Hepatocyte (in vitro differentiated cells): ENCODE results near the gene CYP2A6. TPM values are rescaled to one million over a fixed set of nuclear protein-coding genes. Genes with fewer than 3 reads are reported as not detected.

ENCODE experiments used
- DNase-seq: peaks from one replicate; pipeline ENCODE4 v3.0.0-alpha.2; 2016; ENCODE audit warnings: low spot score
- H2AFZ ChIP-seq: fragments of 200-600 bp; sonication (generic); 2 replicates; pipeline ENCODE4 v1.6.0; 2016; ENCODE audit warnings: antibody characterized with exemption, mild to moderate bottlenecking
- H3K27ac ChIP-seq: fragments of 200-600 bp; sonication (generic); 2 replicates; pipeline ENCODE4 v1.5.1; 2016; ENCODE audit warnings: mild to moderate bottlenecking
- H3K27me3 ChIP-seq: fragments of 200-600 bp; sonication (generic); 2 replicates; pipeline ENCODE4 v1.6.1; 2016
- H3K36me3 ChIP-seq: fragments of 200-600 bp; sonication (generic); replicated peaks from 2 replicates; pipeline ENCODE4 v1.5.1; 2016; ENCODE audit warnings: low read depth; ENCODE audit not compliant: insufficient read depth
- H3K4me1 ChIP-seq: fragments of 200-600 bp; sonication (generic); 2 replicates; pipeline ENCODE4 v1.5.1; 2016; ENCODE audit warnings: mild to moderate bottlenecking, moderate library complexity; ENCODE audit not compliant: insufficient read depth
- H3K4me2 ChIP-seq: fragments of 200-600 bp; sonication (generic); 2 replicates; pipeline ENCODE4 v1.6.0; 2016
- H3K4me3 ChIP-seq: fragments of 200-600 bp; sonication (generic); 2 replicates; pipeline ENCODE4 v1.5.1; 2016; ENCODE audit warnings: mild to moderate bottlenecking
- H3K79me2 ChIP-seq: fragments of 200-600 bp; sonication (generic); 2 replicates; pipeline ENCODE4 v1.6.0; 2017; ENCODE audit warnings: mild to moderate bottlenecking
- H3K9me2 ChIP-seq: fragments of 200-600 bp; sonication (generic); replicated peaks from 2 replicates; pipeline ENCODE4 v1.6.0; 2017; ENCODE audit warnings: mild to moderate bottlenecking; ENCODE audit not compliant: insufficient read depth
- H3K9me3 ChIP-seq: fragments of 200-600 bp; sonication (generic); 2 replicates; pipeline ENCODE4 v1.5.1; 2016; ENCODE audit warnings: low read depth, mild to moderate bottlenecking
- H4K20me1 ChIP-seq: fragments of 200-600 bp; sonication (generic); 2 replicates; pipeline ENCODE4 v1.6.0; 2016; ENCODE audit warnings: mild to moderate bottlenecking; ENCODE audit not compliant: insufficient read depth, poor library complexity, severe bottlenecking
- EZH2 ChIP-seq: fragments of 200-600 bp; sonication (generic); IDR thresholded peaks from 2 replicates; pipeline ENCODE4 v1.6.1; 2016; ENCODE audit warnings: antibody characterized with exemption, mild to moderate bottlenecking, borderline replicate concordance
- EZH2phosphoT487 ChIP-seq: fragments of 200-600 bp; sonication (generic); IDR thresholded peaks from one replicate; pipeline ENCODE4 v1.6.1; 2018; ENCODE audit warnings: antibody characterized with exemption, mild to moderate bottlenecking, low read depth, moderate library complexity; ENCODE audit not compliant: unreplicated experiment, severe bottlenecking
- WGBS: methylation state at CpG from one replicate; pipeline ENCODE4 v1.1.6; 2016; ENCODE audit warnings: low lambda C conversion rate; ENCODE audit errors: missing lambda C conversion rate; 5-methylcytosine and 5-hydroxymethylcytosine counted together
- polyA plus RNA-seq: library from polyadenylated mRNA; unstranded; fragments of >200 nt; fragmentation: Nextera tagmentation; extraction: Ambion mirVana; gene quantifications from 2 replicates; pipeline ENCODE4 v1.2.1, GENCODE V29; 2016
- total RNA-seq: library from RNA; depleted of rRNA; stranded (reverse); fragments of >200 nt; gene quantifications from 2 replicates; pipeline ENCODE4 v1.2.3, GENCODE V29; 2014
- TF ChIP-seq, protein P1 (sequence below): fragments of 200-600 bp; sonication (generic); IDR thresholded peaks from 2 replicates; pipeline ENCODE4 v1.5.1; 2016; ENCODE audit warnings: antibody characterized with exemption, mild to moderate bottlenecking; ENCODE audit not compliant: poor library complexity

The CYP2A6 gene
- total and polyA plus RNA-seq, 2 experiments from 2014 or later: 0.50 to 1.1 TPM

DNA sequence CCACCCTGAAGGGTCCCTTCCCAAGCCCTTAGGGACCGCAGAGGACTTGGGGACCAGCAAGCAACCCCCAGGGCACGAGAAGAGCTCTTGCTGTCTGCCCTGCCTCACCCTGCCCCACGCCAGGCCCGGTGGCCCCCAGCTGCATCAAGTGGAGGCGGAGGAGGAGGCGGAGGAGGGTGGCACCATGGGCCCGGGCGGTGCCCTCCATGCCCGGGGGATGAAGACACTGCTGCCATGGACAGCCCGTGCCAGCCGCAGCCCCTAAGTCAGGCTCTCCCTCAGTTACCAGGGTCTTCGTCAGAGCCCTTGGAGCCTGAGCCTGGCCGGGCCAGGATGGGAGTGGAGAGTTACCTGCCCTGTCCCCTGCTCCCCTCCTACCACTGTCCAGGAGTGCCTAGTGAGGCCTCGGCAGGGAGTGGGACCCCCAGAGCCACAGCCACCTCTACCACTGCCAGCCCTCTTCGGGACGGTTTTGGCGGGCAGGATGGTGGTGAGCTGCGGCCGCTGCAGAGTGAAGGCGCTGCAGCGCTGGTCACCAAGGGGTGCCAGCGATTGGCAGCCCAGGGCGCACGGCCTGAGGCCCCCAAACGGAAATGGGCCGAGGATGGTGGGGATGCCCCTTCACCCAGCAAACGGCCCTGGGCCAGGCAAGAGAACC is 49.8 kb downstream of the CYP2A6 start:
- Histone ChIP-seq H3K4me3 (peak overlapping the region; percentile 98), H3K36me3 (no peaks in the 10 kb centered on the region), H3K27me3 (no peaks in the 10 kb centered on the region), H3K4me2 (peak overlapping the region; percentile 98), H2AFZ (no peak overlapping the region), H3K9me2 (no peaks in the 10 kb centered on the region), H3K79me2 (peaks cover 64% of the 10 kb centered on the region), H3K9me3 (no peaks in the 10 kb centered on the region), H3K27ac (peak overlapping the region; percentile 89), H3K4me1 (peaks cover 58% of the 10 kb centered on the region), H4K20me1 (peaks cover 55% of the 10 kb centered on the region)
- 83% methylated on average over 24 of the region's 27 CpGs for WGBS
- TF ChIP-seq EZH2phosphoT487 (no peak), EZH2 (no peak)
- TF ChIP-seq, protein P1, sequence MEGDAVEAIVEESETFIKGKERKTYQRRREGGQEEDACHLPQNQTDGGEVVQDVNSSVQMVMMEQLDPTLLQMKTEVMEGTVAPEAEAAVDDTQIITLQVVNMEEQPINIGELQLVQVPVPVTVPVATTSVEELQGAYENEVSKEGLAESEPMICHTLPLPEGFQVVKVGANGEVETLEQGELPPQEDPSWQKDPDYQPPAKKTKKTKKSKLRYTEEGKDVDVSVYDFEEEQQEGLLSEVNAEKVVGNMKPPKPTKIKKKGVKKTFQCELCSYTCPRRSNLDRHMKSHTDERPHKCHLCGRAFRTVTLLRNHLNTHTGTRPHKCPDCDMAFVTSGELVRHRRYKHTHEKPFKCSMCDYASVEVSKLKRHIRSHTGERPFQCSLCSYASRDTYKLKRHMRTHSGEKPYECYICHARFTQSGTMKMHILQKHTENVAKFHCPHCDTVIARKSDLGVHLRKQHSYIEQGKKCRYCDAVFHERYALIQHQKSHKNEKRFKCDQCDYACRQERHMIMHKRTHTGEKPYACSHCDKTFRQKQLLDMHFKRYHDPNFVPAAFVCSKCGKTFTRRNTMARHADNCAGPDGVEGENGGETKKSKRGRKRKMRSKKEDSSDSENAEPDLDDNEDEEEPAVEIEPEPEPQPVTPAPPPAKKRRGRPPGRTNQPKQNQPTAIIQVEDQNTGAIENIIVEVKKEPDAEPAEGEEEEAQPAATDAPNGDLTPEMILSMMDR: no peak
- no peak for DNase-seq

DNA sequence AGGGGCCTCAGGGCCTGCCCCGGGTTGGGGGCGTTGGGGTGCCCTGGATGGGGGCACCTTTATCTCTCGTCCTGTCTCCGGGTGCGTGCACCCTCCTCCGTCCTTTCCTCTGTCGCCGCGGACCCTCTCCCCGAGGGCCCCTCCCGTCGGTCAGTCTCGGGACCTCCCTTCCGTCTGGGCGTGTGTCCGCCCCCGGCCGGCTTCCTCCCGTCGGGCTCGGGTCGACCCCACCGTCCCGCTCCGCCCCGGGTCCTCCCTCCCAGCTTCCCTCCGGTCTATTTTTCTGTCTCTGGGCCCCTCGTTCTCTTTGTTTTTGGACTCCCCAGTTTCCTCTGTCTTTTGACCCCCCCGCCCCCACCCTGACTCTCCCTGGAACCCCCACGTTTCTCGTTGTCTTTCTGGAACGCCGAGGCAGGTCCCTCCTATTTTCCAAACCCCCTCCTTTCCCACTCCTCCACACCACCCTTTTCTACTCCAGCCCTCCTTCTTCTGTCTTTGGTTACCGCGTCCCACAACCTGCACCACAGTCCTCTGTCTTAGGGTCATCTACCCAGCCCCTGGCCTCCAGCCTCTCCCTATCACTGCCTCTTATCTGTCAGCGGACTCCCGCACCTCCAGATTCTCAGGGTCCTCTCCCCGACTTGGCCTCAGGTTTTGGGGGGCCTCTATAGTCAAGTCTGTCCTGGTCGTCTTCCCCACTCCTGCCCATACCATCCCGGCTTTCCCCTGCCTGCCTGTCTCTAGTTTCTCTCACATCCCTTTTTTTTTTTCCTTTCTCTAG is 50.5 kb downstream of the CYP2A6 start:
- peaks cover 56% of the 10 kb centered on the region for H3K79me2 ChIP-seq
- DNase-seq: peak; percentile 66

DNA sequence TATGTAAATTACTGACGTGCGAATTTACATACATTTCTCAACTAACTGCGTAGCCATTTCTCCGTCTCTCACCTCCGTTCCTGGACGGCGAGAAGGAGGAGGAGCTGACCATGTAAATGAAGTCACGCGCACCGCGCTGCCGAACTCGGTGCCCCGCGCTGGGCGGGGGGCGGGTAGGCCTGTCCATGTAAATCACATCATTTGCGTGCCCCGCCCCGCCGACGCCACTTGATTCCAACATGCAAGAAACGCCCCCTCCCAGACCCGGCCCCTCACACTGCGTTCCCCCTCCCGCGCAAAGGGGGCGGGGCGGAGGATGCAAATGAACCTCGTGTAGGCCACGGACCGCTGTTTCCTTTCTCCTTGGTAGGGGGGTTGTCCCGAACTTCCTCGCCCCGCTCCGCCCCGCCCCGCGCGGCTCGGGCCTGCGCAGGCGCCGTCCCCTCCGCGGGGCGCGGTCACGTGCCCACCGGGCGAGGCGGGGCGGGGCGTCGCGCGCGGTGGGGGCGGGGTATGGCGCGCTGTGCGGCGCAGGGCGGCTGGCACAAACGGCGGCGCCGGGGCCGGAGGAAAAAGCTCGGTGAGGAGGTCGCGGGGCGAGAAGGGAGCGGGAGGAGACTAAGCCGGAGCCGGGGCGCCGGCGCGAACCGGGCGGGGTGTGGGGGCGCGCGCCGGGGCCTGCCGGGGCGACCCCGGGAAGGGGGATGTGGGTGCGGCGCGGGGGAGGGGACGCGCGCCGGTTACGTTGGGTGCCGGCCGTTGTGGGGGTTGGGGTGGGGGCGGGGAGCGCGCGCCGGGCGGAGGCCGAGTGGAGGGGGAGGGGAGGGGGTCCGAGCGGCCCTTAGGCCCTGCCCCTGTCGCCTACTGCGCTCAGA is 51.3 kb downstream of the CYP2A6 start, which contains the start of gene EGLN2:
TSS of gene EGLN2 (plus strand) at position 509 of the 875 bp plus-strand sequence. CDS start 1,382 bp downstream, outside the sequence.
- Histone ChIP-seq H2AFZ (peak within 1 kb of the TSS; percentile 46), H3K4me1 (peaks cover 42% of the 10 kb centered on the region), H3K9me3 (no peaks in the 10 kb centered on the region), H3K79me2 (peaks cover 48% of the 10 kb centered on the region), H3K27ac (peak within 1 kb of the TSS; percentile 90), H3K4me2 (peak within 1 kb of the TSS; percentile 98), H3K27me3 (no peaks in the 10 kb centered on the region), H3K4me3 (peak within 1 kb of the TSS; percentile 98), H3K36me3 (no peaks in the 10 kb centered on the region), H3K9me2 (no peaks in the 10 kb centered on the region), H4K20me1 (peaks cover 40% of the 10 kb centered on the region)
- TF ChIP-seq, protein P1: no peak
- TF ChIP-seq EZH2 (no peak), EZH2phosphoT487 (no peak)
- 2% methylated on average over 28 of the region's 110 CpGs for WGBS
- DNase-seq: peak; percentile 100

More for the DNA sequence above, 50.5 kb downstream of the CYP2A6 start:
- no peaks in the 10 kb centered on the region for H3K9me2 ChIP-seq
- no peaks in the 10 kb centered on the region for H3K36me3 ChIP-seq
- peak overlapping the region; percentile 98 for H3K4me3 ChIP-seq
- H3K4me1 ChIP-seq: peaks cover 50% of the 10 kb centered on the region
- WGBS: 7% methylated on average over 15 of the region's 40 CpGs
- peaks cover 48% of the 10 kb centered on the region for H4K20me1 ChIP-seq
- peak overlapping the region; percentile 89 for H3K27ac ChIP-seq
- peak overlapping the region; percentile 98 for H3K4me2 ChIP-seq
- no peaks in the 10 kb centered on the region for H3K9me3 ChIP-seq
- TF ChIP-seq EZH2: no peak
- TF ChIP-seq EZH2phosphoT487: no peak
- TF ChIP-seq, protein P1: no peak
- no peaks in the 10 kb centered on the region for H3K27me3 ChIP-seq
- H2AFZ ChIP-seq: no peak overlapping the region
